GM19324 (cell line): ENCODE data around the gene COMT.

Experiments used
- ATAC-seq: cut with Tn5 transposase; IDR thresholded peaks from one replicate; pipeline ENCODE4 v1.9.1; 2021; ENCODE audit warnings: mild to moderate bottlenecking, moderate library complexity; ENCODE audit not compliant: unreplicated experiment, low FRiP score

Gene COMT

GRCh38 chr22:19967850-19968449, 26.4 kb downstream of the COMT start:
- ATAC-seq: no peak

- ATAC-seq: no peak
Observed at GRCh38 chr22:19968450-19968891, 26.9 kb downstream of the COMT start.

- no peak for ATAC-seq
Observed at GRCh38 chr22:19969141-19969928, 27.8 kb downstream of the COMT start.

- ATAC-seq: no peak
Observed at GRCh38 chr22:19970031-19970478, 28.5 kb downstream of the COMT start.

- ATAC-seq: no peak
Observed at GRCh38 chr22:19970479-19971275, 29.1 kb downstream of the COMT start.

GRCh38 chr22:19971276-19972124, 29.9 kb downstream of the COMT start:
- ATAC-seq: no peak

GRCh38 chr22:19972251-19972650, 30.7 kb downstream of the COMT start:
- ATAC-seq: no peak

- no peak for ATAC-seq
Observed at GRCh38 chr22:19972652-19973550, 31.3 kb downstream of the COMT start.

- no peak for ATAC-seq
Observed at GRCh38 chr22:19973551-19974267, 32.1 kb downstream of the COMT start.

- no peak for ATAC-seq
Observed at GRCh38 chr22:19974268-19974861, 32.8 kb downstream of the COMT start.

- no peak for ATAC-seq
Observed at GRCh38 chr22:19974935-19975706, 33.5 kb downstream of the COMT start.

GRCh38 chr22:19975707-19976035, 34.1 kb downstream of the COMT start:
- ATAC-seq: no peak

GRCh38 chr22:19976671-19977070, 35.1 kb downstream of the COMT start:
- no peak for ATAC-seq

GRCh38 chr22:19977296-19978243, 36.0 kb downstream of the COMT start:
- ATAC-seq: no peak

GRCh38 chr22:19978748-19979147, 37.2 kb downstream of the COMT start:
- ATAC-seq: no peak

GRCh38 chr22:19979712-19980493, 38.3 kb downstream of the COMT start:
- ATAC-seq: no peak
